ENCODE results near the gene CAPZB. TPM values are rescaled to one million over a fixed set of nuclear protein-coding genes. Genes with fewer than 3 reads are reported as not detected.

The CAPZB gene
- total RNA-seq, 1 donor from 2014 or later: 326 TPM

DNA sequence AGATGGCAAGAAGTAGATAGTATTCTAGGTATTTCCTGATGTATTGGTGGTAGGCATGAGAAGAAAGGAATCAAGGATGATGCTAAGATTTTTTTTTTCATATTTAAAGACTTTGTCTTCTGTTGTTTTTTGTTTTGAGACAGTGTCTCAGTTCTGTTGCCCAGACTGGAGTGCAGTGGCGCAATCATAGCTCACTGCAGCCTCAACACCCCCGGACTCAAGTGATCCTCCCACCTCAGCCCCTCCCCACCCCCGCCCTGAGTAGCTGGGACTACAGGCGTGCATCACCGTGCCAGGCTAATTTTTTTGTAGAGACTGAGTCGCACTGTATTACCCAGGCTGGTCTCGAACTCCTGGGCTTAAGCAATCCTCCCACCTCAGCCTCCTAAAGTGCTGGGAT, 2.8 kb upstream of the CAPZB start:
- H3K4me3 Mint-ChIP-seq (ENCODE audit: unreplicated experiment): no peak overlapping the region
- no peaks in the 10 kb centered on the region for H3K36me3 Mint-ChIP-seq (ENCODE audit: unreplicated experiment)
- TF ChIP-seq, protein P1, sequence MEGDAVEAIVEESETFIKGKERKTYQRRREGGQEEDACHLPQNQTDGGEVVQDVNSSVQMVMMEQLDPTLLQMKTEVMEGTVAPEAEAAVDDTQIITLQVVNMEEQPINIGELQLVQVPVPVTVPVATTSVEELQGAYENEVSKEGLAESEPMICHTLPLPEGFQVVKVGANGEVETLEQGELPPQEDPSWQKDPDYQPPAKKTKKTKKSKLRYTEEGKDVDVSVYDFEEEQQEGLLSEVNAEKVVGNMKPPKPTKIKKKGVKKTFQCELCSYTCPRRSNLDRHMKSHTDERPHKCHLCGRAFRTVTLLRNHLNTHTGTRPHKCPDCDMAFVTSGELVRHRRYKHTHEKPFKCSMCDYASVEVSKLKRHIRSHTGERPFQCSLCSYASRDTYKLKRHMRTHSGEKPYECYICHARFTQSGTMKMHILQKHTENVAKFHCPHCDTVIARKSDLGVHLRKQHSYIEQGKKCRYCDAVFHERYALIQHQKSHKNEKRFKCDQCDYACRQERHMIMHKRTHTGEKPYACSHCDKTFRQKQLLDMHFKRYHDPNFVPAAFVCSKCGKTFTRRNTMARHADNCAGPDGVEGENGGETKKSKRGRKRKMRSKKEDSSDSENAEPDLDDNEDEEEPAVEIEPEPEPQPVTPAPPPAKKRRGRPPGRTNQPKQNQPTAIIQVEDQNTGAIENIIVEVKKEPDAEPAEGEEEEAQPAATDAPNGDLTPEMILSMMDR (IDR thresholded peaks at IDR 0.05; ENCODE audit: partially characterized antibody, unreplicated experiment): no peak
- peaks cover 10% of the 10 kb centered on the region for H3K9me3 Mint-ChIP-seq (ENCODE audit: unreplicated experiment)
- peaks cover 4% of the 10 kb centered on the region for H3K27me3 Mint-ChIP-seq (ENCODE audit: unreplicated experiment)
- H3K27ac Mint-ChIP-seq (ENCODE audit: unreplicated experiment): no peak overlapping the region
- peaks cover 15% of the 10 kb centered on the region for H3K4me1 Mint-ChIP-seq (ENCODE audit: low read depth, unreplicated experiment)
- DNase-seq: no peak

DNA sequence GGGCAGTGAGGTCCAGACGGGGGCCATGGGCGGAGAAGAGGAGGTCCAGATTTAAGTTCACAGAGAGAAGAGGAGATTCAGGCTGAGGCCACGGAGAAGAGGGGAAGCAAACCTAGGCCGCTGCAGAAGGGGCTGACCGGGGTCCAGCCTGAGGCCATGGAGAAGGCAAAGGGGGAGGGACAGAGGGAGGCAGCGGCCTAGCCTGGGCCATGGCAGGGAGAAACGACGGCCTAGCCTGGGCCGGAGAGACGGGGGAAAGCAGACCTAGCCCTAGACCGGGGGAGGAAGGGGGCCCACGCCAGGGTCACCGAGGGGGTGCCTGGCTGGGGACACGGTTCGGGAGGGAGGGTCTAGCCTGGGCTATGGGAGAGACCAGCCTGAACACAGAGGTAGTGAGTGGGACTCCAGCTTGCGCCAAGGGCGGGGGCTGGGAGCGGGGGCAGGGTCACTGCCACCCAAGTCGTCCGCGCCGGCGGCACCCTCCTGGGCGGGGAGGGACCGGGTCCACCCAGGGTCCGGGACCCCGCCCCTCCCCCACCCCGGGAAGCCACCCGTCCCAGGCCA, 459 bp downstream of the CAPZB start:
- Mint-ChIP-seq H3K4me3 (ENCODE audit: unreplicated experiment) (peak overlapping the region; percentile 98), H3K36me3 (ENCODE audit: unreplicated experiment) (no peaks in the 10 kb centered on the region), H3K27ac (ENCODE audit: unreplicated experiment) (peak overlapping the region; percentile 92), H3K9me3 (ENCODE audit: unreplicated experiment) (peaks cover 12% of the 10 kb centered on the region), H3K4me1 (ENCODE audit: low read depth, unreplicated experiment) (peaks cover 40% of the 10 kb centered on the region), H3K27me3 (ENCODE audit: unreplicated experiment) (peaks cover 4% of the 10 kb centered on the region)
- TF ChIP-seq, protein P1 (IDR thresholded peaks at IDR 0.05; ENCODE audit: partially characterized antibody, unreplicated experiment): no peak
- DNase-seq: peak; percentile 73

DNA sequence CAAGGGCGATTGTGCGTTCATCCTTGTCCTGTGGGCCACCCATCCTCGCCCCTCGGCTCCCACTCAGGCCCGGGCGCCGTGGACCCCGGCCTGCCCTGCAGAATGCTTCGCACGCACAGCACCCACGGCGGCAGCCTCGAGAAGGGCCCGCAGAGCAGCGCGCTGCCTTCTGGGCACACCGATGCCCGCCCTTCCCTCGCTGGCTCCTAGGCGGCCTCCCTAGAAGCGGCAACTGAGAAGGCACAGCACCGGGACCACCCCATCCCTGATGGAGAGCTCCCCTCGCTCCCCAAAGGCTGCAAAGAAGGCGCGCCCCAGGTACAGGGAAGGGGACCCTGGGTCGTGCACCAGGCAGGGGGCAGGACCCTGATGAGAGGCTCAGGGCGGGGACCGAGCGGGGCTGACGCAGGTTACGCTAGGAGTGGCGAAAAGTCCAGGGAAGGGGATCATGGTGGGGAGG, 971 bp downstream of the CAPZB start:
- H3K4me1 Mint-ChIP-seq (ENCODE audit: low read depth, unreplicated experiment): peaks cover 45% of the 10 kb centered on the region
- H3K4me3 Mint-ChIP-seq (ENCODE audit: unreplicated experiment): peak overlapping the region; percentile 98
- peaks cover 12% of the 10 kb centered on the region for H3K9me3 Mint-ChIP-seq (ENCODE audit: unreplicated experiment)
- peak; percentile 44 for DNase-seq
- peak overlapping the region; percentile 92 for H3K27ac Mint-ChIP-seq (ENCODE audit: unreplicated experiment)
- no peaks in the 10 kb centered on the region for H3K36me3 Mint-ChIP-seq (ENCODE audit: unreplicated experiment)
- TF ChIP-seq, protein P1 (IDR thresholded peaks at IDR 0.05; ENCODE audit: partially characterized antibody, unreplicated experiment): no peak
- peaks cover 6% of the 10 kb centered on the region for H3K27me3 Mint-ChIP-seq (ENCODE audit: unreplicated experiment)

DNA sequence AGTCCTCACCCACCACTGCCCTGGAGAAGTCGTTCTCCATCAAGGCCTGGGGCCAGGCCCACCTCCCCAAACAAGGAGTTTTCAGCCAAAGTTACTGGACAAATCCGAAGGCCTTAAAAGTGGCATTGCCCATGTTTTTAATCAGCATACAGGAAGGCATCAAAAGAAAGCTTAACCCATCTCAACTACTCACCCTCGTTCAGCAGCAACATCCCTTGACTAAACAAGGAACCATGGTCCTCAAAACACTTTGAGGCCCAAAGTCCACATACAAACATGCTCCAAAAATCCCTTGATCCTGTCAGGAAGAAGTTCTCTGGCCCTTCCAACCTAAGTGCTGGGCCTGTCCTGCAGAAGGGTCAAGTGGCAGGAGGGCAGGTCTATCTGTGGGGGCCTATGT, 1.6 kb downstream of the CAPZB start:
- Mint-ChIP-seq H3K27me3 (ENCODE audit: unreplicated experiment) (peaks cover 6% of the 10 kb centered on the region), H3K9me3 (ENCODE audit: unreplicated experiment) (peaks cover 12% of the 10 kb centered on the region), H3K36me3 (ENCODE audit: unreplicated experiment) (no peaks in the 10 kb centered on the region), H3K4me1 (ENCODE audit: low read depth, unreplicated experiment) (peaks cover 45% of the 10 kb centered on the region), H3K4me3 (ENCODE audit: unreplicated experiment) (peak overlapping the region; percentile 98), H3K27ac (ENCODE audit: unreplicated experiment) (peak overlapping the region; percentile 53)
- no peak for DNase-seq
- TF ChIP-seq, protein P1 (IDR thresholded peaks at IDR 0.05; ENCODE audit: partially characterized antibody, unreplicated experiment): no peak

DNA sequence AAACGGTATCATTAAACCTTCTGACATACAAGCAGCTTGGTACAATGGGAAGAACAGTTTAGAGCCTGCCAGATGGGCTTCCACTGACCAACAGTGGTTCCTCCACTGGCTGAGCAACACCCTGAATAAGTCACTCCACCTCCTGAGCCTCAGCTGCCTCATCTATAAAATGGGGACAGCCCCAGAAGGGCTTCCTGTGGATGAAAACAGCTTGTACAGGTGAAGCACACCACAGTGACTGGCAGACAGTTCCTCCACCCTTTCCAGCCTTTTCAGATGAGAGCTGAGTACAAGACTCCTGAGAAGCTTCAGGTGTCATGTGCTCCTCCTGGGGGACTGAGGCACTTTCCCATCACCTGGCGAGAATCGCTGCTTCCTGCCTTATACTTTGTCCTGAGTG, 2.1 kb downstream of the CAPZB start:
- peaks cover 45% of the 10 kb centered on the region for H3K4me1 Mint-ChIP-seq (ENCODE audit: low read depth, unreplicated experiment)
- TF ChIP-seq, protein P1 (IDR thresholded peaks at IDR 0.05; ENCODE audit: partially characterized antibody, unreplicated experiment): no peak
- peak overlapping the region; percentile 98 for H3K4me3 Mint-ChIP-seq (ENCODE audit: unreplicated experiment)
- no peak for DNase-seq
- no peak overlapping the region for H3K27ac Mint-ChIP-seq (ENCODE audit: unreplicated experiment)
- peaks cover 6% of the 10 kb centered on the region for H3K27me3 Mint-ChIP-seq (ENCODE audit: unreplicated experiment)
- peaks cover 12% of the 10 kb centered on the region for H3K9me3 Mint-ChIP-seq (ENCODE audit: unreplicated experiment)
- H3K36me3 Mint-ChIP-seq (ENCODE audit: unreplicated experiment): no peaks in the 10 kb centered on the region
